ENCODE data around the gene PTPN12. TPM values are rescaled to one million over a fixed set of nuclear protein-coding genes. Genes with fewer than 3 reads are reported as not detected.

Gene PTPN12
- total and polyA plus RNA-seq, 5 donors = 32.5 to 55.5 (median 45.6) TPM

Other genes starting within 250 kb of the PTPN12 start
- 10 to 100 TPM; 10.8 to 14.6 (median 11.6) TPM for gene GSAP, start 120.9 kb upstream of the PTPN12 start, total RNA-seq
- gene GSAP, start 120.9 kb upstream of the PTPN12 start, polyA plus RNA-seq = 7.4 TPM
- gene RSBN1L, start 159.2 kb downstream of the PTPN12 start, total RNA-seq = 10 to 100 TPM in 3 of 4 donors, 1 to 10 TPM in 1; 9.7 to 13.2 (median 13.1) TPM
- 5.1 TPM for gene RSBN1L, start 159.2 kb downstream of the PTPN12 start, polyA plus RNA-seq